ENCODE data around the gene CNIH2.
"Not testable (repeated sequence)": the region's sequence is repeated elsewhere in the genome, so short reads cannot be mapped to it uniquely, and the experiment has no call there.

The CNIH2 gene

DNA sequence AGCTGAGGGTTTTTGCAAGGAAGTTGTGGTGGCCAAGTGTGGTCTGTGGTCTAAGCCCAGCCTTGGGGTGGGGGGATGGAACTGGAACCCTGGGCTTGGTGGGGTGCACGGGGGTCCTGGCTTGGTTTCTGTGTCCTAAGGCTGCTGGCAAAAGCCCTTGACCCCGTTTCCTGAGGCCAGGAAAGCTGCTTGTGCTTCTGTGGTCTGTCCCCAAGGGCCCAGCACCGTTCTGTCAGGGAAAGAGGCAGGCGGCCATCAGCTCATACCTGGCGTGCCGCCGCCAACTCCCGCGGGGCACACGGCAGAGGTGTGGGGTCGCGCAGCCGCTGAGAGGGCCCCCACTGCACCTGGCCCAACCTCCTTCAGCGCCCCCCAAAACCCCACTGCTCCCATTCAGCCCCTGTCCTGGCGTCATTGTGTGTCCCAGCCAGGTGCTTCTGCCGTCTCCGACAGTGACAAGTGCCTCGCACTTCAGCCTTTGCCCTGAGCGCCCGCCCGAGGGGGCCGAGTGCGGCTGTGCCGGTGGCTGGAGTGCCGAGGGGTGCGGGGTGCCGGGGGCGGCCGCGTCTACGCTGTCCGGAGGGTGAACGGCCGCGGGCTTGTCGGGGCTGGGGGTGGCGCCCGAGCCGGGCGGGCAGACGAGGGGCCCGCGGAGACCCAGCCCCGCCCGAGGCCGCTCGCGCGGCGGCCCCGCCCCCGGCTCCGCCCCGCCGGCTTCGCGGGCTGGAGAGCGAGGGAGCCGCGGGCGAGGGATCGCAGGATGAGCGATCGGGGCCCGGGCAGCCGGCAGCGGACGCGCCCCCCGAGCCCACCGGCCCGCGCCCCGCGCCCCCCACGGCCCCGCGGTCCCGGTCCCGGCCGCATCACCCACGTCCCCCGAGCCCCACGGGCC lies at the start of gene CNIH2:
Gene CNIH2, plus strand, starts transcription at position 705 of the 892 bp plus-strand sequence. CDS start 282 bp downstream, outside the sequence.
- peak; percentile 29 for DNase-seq (ENCODE audit: low spot score)

DNA sequence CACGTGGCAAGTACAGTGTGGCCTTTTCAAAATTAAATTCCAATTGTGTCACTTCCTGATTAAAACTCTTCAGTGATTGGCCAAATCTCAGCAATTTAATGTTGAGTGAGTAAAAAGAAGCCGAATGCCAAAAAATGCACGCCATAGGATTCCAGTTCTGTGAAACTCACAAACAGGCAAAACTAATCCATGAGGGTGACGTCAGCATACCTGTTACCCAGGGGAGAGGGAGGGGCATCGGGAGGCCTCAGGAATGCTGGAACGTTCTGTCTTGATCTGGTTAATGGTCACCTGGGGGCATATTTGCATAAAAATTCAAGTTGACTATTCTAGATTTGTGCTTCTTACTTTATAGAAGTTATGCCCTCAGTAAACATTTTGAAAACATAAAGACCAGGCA lies 49.5 kb upstream of the CNIH2 start:
- DNase-seq (ENCODE audit: low spot score): no peak

DNA sequence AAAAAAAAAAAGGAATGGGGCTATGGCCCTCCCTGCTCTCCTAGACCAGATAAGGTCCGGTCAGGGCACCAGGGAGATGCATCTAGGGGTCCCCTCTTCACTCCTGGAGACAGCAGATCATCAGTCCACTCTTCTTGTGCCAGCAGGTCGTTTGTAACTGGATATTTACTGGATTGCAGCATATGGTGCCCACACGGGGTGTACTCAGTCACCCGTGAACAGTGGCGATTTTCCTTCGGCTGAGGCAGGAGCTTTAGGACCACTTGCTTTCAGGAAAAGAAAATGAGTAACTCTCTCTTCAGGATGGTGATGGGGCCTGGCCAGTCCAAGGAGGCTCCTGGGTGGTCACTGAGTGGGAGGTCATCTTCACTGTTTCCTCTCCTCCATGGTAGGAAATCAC lies 47.8 kb upstream of the CNIH2 start:
- DNase-seq (ENCODE audit: low spot score): no peak

DNA sequence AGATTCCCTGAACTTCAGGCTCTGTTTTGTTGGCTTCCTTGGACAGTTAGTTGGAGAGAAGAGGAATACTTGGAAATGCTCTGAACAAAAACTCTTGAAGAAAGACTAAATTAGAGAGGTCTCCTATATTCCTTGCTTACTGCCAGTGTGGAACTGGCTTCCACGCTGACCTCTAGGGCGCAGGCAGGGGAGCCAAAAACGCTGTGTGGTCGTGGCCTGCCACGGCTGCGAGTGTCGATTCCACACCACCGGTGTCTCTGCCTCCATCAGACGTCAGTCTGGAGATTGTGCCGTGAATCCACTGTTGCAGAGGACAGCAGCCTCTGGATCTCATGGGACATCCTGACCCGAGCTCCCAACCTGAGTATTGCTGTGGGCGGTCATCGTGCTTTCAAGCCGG lies 47.0 kb upstream of the CNIH2 start:
- DNase-seq (ENCODE audit: low spot score): no peak

DNA sequence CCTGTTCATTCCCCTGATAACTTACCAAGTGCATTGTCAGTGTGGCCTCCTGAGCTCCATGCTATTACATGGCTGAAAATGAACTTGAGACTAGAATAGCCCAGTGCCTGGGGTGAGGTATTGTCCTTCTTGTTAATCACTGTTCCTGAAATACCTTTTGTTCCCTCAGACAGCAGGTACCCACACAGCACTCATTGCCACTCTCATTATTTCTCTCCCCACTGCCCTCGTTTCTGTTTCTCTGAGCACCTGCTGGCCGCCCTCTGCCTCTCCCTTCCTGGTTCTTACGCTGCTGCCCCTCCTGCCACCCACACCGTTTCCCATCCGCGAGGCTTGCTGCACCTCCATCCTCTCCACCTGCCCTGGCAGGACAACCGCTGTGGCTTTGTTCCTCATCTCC lies 46.4 kb upstream of the CNIH2 start:
- no peak for DNase-seq (ENCODE audit: low spot score)

DNA sequence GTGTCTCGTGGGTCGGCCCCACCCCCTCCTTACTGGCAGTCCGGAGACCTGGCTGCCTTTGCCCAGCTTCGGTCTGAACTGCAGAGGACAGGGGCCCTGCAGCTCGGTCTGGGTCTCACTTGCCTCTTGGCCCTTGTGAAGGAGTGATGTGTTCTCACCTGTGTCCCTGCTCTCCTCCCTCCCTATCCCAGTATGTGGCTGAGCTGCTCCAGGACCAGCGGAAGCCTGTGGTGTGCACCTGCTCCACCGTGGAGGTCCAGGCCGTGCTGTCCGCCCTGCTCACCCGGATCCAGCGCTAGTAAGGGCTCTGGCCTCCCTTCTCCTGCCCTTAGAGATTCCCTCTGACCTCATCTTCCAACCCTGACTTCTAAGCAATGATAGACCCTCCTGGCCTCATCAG lies 45.2 kb upstream of the CNIH2 start:
- no peak for DNase-seq (ENCODE audit: low spot score)

DNA sequence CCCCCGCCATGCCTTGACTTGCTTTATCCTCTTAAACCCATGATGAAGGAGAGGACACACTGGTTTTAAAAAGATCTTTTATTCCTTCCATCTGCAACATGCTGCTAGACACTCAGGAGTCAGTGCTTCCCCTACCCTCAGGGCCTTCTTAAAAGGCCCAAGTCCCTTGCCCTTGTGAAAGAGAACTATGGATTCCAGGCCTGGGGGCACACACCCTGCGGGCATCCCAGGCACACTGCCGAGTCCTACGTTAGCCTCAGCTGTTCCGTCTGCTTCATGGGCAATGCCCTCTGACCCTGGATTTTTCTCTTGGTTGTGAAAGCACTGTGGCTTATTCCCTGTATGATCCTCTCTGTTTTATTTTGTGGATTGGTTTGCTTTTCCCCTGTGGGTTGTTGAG lies 44.7 kb upstream of the CNIH2 start:
- DNase-seq (ENCODE audit: low spot score): no peak

DNA sequence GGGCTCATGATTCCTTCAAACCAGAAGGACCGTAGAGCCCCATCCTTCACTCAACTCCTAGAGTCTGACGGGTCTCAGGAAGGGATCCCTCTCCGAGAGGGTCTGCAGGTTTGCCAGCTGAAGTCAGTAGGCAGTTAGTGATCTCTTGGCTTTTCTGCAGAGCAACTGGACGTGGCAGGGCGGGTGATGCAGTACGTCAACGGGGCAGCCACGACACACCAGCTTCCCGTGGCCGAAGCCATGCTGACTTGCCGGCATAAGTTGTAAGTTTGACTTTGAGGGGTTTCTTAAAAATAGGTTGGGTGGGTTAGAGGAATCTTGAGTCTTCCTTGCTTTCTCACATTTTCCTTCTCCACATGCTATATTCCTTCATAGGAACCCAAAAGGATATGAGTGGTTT lies 42.8 kb upstream of the CNIH2 start:
- DNase-seq (ENCODE audit: low spot score): no peak

DNA sequence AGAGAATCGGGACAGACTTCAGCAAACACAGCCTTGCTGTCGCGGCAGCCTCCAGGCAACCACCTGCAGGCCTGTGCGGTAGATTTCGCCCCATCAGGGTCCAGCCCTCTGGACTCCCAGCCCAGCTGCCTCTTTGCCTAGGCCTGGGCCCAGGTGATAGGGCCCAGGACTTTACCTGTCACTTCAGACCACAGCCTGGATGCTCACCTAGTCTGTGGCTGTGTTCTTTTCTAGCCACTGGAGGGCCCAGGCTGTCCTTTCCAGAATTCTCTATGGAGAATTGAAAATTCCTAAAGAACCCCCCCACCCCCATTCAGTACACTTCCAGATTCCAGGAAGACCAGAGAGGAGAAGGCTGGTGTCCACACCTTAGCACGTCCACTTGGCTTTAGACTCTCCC lies 40.1 kb upstream of the CNIH2 start:
- DNase-seq (ENCODE audit: low spot score): no peak

DNA sequence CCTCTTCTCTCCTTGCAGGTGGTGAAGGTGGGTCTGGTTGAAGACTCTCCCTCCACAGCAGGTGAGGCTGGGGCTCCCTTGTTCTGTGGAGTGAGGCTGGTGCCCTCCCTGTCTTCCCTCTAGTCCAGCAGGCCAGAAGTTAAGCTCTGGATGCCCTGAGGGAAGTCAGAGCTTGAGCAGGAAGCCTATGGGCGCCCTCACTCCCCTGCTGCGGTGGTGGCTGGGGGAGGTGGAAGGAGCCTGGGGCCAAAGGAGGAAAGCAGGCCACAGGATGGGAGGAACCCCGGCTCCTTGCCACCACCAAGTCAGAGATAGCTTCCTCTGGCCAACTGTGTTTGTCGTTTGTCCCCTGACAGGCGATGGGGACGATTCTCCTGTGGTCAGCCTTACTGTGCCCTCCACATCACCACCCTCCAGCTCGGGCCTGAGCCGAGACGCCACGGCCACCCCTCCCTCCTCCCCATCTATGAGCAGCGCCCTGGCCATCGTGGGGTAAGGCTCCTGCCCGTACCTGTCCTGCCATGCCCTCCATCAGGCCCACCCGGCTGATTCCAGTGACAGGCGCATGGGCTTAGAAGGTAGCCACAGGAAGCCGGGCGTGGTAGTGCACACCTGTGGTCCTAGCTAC lies 39.1 kb upstream of the CNIH2 start:
- DNase-seq (ENCODE audit: low spot score): no peak

DNA sequence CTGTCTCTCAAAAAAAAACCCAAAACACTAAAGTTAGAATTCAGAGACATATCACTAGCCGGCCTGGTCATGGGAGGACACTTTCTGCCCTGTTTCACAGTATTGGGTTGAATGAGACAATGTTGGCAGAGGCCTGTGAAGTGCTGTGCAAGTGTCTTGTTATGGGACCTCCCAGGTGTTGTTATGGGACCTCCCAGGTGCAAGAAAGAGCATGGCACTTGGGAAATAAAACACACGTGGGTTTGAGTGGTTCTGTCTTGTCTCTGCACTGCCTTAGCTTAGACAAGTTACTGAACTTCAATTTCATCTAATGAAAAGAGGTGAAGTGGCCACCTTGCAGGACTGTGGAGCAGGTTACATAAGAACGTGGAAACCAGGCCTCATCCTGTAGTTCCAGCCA lies 38.5 kb upstream of the CNIH2 start:
- no peak for DNase-seq (ENCODE audit: low spot score)

DNA sequence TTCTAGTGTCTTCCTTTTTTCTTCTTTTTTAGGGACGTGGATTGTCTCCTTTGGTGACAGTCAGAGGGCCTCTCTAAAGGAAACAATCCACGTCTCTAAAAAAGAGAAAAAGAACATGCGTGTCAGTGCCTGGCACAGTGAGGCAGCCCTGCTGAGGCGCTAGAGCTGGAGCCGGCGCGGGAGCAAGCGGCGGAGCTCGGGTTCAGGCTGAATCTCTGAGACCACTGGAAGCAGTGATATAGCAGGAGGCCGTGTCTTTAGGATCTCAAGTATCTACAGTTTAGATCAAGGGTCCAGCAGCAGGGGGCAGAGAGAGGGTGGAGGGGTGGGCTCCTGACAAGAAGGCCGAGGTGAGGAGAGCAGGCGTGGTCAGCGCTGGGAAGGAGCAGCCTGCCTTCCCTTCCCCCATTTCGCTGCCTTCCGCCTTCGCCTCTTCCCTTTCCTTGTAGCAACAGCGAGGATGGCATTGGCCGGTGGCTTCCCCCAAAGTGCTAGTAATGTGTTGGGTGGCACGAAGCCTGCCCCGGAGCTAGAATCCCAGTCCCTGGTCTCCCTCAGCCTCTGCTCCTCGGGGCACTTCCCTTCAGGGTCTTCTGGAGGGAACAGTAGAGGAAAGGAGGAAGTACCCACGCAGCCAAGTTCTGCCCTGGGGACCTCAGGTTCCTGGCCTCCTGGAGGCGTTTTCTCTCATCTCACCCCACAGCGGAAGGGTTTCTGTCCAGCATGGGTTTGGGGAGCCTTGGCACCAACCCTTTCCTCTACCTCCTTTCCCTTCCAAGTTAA lies 37.8 kb upstream of the CNIH2 start:
- DNase-seq (ENCODE audit: low spot score): no peak

DNA sequence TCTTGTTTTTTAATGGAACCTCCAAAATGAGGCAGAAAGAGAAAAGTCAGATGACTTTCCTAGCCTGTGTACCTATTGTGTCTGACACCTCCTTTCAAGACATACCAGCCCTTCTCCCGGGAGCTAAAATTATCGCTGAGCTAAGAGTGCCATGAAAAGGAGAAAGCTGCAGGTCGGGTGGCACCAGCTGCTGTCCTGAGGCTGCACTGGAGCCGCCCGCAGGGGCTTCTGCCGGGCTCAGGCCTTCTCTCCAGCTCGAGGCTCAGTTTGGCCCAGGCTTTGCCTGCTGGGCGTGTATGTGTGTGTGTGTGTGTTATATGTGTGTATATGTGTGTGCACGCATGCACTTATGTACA lies 37.2 kb upstream of the CNIH2 start:
- no peak for DNase-seq (ENCODE audit: low spot score)

DNA sequence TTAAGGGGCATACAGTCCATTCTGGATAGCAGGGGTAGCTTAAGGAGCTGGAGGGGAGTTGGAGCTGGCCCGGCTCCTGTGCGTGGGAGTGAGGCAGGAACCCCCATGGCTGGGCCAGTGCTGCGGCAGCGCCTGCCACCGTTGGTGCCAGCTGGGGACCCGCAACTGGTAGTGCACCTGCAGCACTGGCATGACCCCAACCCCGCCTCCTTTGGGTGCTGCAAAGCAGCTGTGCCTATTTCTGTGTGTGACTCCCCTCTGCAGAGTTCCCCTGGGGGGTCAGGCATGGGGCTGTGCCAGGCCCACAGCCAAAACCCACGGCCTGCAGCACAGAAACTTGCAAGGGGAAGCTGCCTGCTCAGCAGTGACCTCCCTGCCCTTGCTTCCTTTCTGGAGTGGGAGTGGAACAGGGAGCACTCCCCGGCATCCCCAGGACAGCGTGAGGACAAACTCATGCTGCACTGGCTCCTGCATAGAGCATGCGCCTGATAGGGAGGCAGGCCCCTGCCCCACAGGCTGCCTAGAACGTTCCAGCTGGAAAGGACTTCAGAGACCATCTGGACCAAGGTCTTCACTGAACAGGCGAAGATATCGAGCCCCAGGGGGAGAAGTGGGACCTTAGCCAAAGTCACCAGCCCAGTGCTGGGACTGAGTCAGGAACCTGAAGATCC lies 35.7 kb upstream of the CNIH2 start:
- DNase-seq (ENCODE audit: low spot score): no peak

DNA sequence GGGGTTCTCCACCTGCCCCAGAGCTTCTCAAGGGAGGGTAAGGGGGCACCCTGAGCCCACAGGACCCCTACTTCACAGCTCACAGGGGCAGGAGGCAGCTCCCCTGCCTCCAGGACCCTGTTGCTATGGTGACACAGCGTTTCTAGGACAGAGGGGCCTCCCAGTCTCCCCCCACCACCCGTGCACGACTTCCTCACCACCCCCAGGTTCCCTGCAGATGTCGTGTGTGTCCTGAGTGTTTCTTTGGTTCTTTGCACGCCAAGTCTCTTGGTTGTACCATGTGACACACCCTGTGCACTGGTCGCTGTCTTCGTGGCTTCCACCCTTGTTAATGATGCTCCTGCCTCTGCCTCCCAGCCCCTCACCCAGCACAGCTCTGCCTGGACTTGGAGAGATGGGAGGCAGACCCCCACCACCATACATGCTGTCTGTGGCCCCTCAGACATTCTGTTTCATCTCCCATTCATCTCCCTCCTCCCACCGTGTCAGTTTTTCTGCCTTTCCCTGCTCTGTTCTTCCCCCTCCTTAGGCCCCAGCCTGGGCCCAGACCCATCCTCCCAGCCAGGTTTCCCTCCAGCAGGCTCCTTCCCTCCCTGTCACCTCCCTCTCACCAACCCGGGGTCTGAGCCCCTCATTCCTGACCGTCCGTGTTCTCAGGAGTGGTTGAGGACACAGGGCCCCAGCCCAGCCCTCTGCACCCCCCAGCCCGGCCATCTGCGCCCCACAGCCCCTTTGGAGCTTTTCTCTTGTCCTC lies 34.0 kb upstream of the CNIH2 start:
- no peak for DNase-seq (ENCODE audit: low spot score)

DNA sequence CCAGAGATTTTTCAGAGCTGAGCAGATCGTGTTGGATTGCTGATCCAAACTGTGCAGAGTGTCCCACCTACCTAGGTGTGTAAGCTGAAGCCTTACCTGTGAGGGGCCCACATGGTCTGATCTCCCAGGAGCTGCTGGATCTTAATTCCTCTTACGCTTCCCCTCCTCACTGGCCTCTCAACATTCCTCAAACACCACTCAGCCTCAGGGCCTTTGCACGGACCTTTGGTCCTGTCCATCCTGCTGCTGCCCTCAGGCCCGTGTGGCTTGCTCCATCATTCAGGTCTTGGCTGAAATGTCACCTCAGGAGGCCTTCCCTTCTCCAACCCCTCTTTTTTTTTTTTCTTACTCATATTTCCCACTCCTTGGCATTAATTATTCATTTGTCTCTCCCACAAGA lies 30.7 kb upstream of the CNIH2 start:
- no peak for DNase-seq (ENCODE audit: low spot score)

DNA sequence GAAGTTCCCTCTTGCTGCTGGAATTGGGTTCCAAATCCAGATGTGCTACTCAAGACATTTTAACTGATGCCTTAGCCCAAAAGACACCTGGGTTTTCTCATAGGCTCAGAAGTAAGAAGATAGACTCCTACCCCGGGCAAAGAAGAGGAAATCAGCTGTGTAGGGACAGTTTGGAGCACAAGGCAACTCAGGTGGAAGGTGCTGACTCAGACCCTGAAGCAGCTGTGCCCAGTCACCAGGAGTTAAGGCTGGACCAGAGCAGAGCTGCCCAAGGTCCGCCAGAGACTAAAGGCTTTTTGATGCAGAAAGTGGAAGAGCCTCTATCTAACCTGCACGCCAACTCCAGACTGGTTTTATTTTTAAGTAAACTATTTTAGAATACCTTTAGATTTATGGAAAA lies 30.2 kb upstream of the CNIH2 start:
- DNase-seq (ENCODE audit: low spot score): no peak

DNA sequence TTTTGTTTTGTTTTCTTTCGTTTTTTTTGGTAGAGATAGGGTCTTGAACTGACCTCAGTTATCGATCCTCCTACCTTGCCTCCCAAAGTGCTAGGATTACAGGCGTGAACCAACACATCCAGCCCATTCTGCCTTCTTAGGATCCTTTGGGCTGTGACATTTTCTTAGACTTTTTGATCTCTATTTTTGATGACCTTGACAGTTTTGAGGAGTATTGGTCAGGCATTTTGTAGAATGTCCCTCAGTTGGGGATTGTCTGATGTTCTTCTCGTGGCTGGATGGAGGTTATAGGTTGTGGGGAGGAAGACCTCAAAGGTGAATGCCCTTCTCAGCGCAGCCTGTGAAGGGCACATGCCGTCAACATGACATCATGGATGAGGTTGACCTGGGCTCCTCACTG lies 29.1 kb upstream of the CNIH2 start:
- no peak for DNase-seq (ENCODE audit: low spot score)

DNA sequence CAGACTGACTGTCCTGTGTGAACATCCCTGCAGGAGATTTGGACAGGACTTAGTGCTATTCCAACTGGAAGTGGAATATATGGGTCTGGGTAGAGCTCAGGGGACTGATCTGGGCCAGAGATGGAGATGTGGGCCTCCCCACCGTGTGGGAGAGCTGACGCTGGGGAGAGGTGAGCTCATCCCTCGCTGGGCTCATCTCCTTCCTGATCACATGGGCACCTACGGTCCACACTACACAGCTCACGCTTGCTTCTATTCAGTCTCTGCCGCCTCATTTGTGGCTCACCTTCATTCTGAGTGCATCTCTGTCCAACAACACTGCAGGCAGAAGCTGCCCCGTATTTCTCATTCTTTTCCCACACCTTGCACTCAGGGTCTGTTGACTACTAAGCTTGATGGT lies 26.2 kb upstream of the CNIH2 start:
- no peak for DNase-seq (ENCODE audit: low spot score)

DNA sequence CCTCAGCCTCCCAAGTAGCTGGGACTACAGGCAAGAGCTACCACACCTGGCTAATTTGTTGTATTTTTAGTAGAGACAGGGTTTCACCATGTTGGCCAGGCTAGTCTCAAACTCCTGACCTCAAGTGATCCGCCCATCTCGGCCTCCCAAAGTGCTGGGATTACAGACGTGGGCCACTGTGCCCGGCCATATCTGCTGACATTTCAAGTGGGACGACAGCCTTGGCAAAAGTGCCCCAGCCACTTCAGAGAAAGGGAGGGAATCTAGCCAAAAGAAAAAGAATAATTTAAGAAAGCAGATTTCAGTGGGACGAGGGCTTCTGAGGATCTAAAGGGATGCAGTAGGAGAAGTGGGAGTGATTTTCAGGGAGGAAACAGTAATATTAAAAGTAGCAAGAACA lies 24.9 kb upstream of the CNIH2 start:
- not testable (repeated sequence) for DNase-seq (ENCODE audit: low spot score)

DNA sequence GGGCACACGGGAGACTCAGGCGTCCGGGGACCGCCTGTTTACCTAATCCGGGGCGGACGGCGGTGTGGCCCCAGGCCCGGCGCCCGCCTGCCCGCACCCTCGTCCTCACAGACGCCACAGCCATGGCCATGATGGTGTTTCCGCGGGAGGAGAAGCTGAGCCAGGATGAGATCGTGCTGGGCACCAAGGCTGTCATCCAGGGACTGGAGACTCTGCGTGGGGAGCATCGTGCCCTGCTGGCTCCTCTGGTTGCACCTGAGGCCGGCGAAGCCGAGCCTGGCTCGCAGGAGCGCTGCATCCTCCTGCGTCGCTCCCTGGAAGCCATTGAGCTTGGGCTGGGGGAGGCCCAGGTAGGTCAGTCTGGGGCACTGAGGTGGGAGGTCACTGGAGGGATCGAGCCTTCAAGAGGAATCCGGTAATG lies 19.5 kb upstream of the CNIH2 start:
- DNase-seq (ENCODE audit: low spot score): no peak

DNA sequence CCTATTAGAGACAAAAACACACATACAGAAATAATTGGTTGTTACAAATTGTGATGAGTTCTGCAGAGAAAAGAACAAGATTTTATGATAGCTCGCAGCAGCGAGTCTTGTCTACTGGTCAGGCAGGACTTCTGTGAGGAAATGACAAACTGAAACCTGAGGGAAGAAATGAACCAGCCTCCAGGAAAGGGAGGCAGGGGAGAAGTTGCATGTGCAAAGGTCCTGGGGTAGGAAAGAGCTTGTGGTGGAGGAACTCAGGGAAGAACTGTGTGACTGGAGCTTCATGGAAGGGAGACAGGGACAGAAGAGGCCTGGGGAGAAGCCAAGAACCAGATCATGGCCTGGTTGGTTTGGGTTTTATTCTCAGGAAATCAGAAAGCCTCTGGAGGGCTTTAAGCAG lies 18.8 kb upstream of the CNIH2 start:
- DNase-seq (ENCODE audit: low spot score): no peak
